ENCODE measurements around the gene BCL2L12. TPM values are rescaled to one million over a fixed set of nuclear protein-coding genes. Genes with fewer than 3 reads are reported as not detected.

The BCL2L12 gene
- polyA plus RNA-seq, 1 donor, result 35.9 TPM

DNA sequence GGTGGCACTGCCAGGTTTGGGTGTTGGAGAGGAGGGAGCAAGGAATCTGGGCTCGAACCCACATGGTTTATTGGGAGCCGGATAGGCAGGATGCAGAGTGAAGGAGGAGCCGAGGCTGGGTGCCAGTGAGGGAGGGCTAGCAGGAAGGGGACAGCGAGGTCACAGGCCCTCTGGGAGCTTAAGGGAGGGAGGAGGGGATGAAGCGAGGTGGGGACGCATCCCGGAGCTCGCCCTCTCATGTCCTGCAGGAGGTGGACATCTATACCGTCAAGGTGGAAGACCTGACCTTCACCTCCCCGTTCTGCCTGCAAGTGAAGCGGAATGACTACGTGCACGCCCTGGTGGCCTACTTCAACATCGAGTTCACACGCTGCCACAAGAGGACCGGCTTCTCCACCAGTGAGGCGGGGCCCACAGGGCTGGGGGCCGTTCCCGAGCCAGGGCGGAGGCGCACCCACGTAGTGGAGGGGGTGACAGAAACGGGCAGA lies 20.2 kb downstream of the BCL2L12 start:
- no peak for DNase-seq

DNA sequence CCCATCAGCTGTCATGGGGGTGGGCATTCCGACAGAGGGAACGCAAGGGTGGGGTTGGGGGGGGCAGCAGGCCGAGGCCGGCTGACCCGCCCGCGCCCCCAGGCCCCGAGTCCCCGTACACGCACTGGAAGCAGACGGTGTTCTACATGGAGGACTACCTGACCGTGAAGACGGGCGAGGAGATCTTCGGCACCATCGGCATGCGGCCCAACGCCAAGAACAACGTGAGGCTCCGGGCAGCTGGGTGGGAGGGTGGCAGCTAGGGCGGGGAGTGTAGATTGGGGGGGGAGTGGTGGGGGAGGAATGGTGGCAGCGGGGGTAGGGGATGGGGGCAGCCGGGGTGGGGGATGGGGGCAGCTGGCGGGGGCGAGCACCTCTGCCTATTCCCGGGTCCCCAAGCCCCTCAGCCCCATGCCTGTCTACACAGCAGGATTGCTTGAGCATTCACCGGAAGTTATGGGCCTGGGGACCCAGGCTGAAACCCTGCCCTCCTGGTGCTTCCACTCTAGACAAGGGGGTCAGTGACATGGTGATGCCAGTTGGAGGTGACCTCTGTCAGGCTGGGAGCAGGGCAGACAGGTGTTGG lies 20.9 kb downstream of the BCL2L12 start:
- no peak for DNase-seq

DNA sequence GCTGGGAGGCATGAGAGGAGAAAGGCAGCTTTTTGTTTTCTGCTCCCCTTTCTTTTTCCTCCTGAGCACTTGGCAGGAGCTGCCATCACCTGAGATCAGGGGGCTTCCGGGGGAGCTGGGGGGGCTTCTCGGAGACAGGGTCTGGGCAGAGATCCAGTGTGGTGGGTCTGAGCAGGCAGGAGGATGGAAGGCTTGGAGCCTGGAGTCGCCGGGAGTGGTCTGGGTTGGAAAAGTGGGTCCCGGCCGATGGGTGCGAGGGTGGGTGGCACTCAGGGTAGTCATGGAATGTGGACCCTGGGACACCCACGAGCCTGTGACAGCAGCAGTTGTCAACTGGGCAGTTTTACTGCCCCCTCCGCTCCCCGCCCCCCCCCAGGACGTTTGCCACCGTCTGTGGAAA lies 21.4 kb downstream of the BCL2L12 start:
- DNase-seq, result no peak

DNA sequence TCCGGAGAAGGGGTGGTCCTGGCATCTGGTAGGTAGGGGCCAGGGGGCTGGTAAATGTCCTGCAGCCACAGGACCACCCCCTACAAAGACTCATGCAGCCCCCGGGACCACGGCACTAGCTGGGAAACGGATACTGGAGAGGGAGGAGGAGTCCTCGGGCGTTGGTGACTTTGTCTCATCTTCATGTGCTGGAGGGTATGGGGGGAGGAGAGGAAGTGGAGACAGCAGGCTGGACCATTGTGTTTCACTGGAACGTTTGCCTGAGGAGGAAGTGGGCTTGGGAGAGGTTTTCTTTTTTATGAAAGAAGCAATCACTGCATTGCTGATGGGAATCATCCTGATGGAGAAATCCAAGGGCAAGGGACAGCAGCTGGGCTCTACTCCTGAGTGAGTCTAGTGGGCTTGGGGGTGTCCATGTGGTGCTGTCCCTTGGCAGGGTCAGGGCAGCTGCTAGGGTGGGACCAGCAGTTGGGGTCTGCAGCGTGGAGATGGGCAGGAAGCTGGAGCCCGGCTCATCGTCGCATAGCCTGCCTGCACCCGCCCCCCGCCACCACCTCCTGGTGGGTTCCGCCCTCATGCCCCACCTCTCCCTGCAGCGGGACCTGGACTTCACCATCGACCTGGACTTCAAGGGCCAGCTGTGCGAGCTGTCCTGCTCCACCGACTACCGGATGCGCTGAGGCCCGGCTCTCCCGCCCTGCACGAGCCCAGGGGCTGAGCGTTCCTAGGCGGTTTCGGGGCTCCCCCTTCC lies 22.0 kb downstream of the BCL2L12 start:
- no peak for DNase-seq

DNA sequence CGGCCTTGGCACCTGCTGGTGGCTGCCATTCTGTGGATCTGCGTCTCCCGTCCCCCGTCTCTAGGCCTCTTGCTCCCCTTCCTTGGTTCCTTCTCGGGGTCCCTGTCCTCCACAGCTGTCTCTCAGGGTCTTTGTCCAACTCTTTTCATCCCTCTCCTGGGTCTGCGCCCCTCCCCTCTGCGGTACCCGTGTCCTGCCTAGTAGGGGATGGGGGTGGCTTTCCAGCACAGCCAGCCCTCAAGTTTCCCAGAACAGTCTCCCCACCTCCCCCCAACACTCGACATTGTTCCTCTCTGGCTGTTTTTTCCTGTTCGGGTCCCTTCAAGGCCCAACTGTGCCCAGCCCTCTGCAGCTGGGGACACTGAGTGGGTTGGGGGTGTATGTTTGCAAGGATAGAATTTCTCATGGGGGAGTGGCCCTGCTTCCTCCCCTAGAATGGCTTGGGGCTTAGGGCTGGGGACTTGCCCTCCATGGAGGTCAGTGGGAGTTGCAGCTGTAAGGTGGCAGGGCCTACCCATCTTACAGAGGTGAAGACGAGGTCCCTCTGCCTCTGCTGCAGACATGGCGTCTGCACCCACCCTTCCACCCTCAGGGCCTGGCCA lies 22.9 kb downstream of the BCL2L12 start:
- DNase-seq, result no peak

DNA sequence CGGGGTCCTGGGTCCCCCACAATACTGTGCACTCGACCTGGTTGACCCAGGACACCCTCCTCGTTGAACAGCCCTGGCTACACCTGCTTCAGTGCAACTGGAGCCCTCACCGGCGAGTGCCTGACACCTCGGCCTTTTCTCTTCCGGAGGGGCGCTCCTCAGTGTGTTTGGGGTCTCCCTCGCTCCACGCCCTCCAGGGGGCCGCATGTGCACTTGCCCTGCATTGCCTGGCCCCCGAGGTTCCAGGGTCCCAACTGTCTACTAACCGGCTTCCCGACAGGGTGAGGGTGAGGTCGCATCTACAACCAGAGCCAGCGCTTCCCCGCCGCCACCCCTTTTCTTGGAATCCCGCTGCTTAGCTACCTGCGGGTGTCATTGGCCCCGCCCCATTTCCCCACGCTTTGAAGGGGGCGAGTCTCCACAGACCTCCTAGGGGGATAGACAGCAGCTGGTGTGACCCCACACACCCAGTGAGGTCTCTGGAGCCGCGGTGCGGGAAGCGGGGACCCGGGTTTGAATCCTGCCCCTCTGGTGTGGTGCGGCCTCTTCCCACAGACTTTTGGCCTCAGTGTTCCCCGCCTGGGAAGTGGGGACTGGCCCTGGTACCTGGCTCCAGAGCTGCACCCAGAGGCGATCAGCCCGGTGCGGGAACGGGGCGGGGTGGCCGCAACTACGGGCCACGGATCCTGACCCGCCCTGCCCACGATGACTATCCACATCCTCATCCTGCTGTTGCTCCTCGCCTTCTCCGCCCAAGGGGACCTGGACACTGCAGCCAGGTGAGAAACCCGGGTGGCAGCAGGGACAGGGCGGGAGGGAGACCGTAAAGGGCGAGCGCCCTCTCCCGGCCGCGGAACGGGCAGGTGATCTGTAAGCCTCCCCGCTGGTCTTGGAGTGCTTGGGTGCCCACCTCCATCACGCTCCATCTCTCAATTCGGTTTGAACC lies 23.7 kb downstream of the BCL2L12 start, which contains the start of gene ADM5:
Gene ADM5 (plus strand): TSS at position 462 of the 946 bp plus-strand sequence. CDS start 244 bp downstream, at position 706.
- no peak for DNase-seq

DNA sequence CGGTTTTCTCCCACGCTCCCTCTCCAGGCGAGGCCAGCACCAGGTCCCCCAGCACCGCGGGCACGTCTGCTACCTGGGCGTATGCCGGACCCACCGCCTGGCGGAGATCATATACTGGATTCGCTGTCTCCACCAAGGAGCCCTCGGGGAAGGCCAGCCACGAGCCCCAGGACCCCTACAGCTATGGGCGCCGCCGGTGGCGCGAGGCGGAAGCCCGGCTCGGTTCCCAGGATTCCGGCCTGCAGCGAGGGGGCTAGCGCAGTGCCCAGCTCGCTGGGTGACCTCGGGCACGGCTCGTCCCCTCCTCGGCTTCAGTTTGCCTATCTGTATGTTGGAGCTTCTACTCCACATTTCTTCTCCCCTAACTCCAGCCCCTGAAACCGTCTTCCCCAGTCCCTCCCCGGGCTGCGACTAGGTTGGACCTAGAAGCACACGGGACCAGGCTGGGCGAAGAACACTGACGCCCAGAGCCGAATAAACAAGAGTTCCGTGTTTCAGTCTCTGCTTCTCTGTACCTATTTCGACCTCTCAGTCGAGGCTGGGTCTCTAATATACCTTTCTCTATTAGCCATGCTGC lies 24.4 kb downstream of the BCL2L12 start:
- DNase-seq, result no peak

DNA sequence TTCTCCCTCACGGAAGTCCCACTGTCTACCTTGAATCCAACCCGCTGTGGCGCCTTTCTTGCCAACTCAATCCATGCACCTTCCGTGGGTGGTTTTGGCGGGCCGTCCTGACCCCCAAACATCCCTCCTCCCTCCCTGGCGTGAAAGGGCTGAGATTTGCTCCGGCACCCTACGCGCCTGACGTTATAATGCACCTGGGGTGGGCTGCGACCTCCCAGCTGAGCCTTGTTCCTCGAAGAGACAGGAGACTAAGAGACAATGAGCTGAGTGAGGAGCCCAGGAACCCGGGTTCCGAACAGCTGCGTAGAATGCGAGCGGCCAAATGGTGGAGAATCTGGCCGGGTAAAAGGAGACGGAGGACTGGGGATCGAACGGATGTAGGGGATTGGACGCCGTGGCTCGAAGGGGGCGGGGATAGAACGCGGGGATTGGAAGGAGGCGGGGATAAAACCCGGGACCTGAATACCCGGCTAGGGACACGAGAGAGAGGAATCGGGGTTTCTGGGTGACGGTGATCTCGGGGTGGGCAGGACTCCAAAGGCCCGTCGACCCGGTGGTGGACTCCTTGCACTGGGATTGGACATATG lies 25.0 kb downstream of the BCL2L12 start, which contains the start of gene CPT1C:
Gene CPT1C (plus strand): TSS at position 461 of the 587 bp plus-strand sequence. CDS start 1,137 bp downstream, outside the sequence.
- peak; percentile 74 for DNase-seq

DNA sequence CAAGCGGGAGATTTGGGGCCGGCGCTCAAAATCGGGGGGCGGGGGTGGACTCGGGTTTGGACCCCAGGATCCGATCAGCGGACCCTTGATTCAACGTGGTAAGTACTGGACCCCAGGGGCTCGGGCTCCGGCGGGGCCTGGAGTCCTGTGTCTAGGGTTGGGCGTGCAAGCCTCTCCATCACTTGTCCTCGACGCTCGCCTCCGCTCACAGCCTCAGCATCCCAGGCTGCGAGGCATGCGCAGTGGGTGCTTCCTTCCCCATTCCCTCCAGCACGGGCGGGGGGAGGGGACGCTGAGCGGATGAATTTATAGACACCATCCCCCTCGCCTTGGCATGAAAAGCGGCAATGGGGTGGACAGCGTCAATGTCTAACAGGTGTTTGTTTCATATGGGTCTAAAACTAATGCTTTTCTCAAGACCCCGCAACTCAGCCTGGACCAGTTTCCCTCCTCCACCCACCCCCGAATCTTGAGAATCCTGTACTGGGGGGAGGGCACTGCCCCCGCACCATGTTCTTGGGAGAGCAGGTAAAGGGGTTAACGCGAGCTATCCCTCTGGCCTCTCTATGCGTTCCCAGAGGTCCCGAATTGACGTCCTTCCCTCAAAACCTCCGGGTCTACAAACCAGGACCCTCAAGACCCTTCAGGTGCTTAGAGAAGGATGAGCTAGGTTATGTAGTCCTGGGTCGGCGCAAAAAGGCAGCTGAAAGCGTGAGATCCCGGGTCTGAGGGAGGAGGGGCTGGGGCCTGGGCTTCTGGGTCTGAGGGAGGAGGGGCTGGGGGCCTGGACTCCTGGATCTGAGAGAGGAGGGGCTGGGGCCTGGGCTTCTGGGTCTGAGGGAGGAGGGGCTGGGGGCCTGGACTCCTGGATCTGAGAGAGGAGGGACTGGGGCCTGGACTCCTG lies 25.8 kb downstream of the BCL2L12 start:
- peak; percentile 76 for DNase-seq

DNA sequence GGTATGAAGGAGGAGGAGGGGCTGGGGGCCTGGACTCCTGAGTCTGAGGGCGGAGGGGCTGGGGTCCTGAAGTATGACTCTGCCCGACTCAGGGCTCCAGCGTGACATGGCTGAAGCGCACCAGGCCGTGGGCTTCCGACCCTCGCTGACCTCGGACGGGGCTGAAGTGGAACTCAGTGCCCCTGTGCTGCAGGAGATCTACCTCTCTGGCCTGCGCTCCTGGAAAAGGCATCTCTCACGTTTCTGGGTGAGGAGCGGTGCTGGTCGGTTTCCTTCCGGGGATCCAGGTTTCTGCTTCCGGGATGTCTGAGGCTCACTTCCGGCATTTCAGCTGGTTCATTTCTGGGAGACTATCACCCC lies 26.4 kb downstream of the BCL2L12 start:
- no peak for DNase-seq

DNA sequence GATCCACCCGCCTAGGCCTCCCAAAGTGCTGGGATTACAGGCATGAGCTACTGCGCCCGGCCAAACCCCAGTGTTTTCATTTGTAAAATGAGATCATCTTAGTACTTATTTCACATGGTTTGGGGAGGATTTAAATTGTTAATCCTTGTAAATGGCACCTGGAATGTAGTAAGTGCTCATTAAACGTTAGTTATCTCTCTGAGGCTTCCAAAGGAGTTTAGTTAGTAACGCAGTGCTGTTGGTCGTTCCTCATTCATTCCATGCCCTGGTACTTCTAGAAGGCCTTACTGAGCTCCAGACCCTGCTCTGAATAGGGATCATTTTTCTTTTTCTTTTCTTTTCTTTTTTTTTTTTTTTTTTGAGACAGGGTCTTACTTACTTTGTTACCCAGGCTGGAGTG lies 30.4 kb downstream of the BCL2L12 start:
- no peak for DNase-seq

DNA sequence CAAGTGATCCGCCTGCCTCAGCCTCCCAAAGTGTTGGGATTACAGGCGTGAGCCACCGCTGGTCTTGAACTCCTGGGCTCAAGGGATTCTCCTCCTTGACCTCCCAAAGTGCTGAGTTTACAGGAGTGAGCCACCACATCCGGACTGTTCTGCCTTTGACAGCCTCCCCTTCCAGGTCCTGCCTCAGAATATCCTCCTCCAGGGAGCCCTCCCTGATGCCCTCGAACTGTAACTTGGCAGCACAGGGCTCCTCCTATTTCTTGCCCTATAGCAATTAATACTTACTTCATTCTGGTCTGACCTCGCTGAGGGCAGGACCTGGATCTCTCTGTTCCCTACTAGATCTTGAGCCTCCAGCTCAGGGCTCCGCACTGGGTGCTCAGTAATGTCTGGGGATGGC lies 31.1 kb downstream of the BCL2L12 start:
- DNase-seq, result no peak

DNA sequence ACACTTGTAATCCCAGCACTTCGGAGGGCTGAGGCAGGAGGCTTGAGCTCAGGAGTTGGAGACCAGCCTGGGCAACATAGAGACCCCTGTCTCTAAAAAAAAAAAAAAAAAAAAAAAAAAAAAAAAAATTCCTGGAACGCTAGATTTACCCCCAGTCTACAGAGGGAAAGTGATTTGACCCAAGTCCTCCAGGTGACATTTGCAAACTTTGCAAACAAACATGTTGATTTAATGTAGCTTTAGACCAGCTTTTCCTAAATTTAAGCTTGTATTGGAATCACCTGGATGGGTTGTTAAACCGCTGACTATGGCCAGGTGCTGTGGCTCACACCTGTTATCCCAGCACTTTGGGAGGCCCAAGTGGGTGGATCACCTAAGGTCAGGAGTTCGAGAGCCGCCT lies 33.6 kb downstream of the BCL2L12 start:
- DNase-seq, result no peak

DNA sequence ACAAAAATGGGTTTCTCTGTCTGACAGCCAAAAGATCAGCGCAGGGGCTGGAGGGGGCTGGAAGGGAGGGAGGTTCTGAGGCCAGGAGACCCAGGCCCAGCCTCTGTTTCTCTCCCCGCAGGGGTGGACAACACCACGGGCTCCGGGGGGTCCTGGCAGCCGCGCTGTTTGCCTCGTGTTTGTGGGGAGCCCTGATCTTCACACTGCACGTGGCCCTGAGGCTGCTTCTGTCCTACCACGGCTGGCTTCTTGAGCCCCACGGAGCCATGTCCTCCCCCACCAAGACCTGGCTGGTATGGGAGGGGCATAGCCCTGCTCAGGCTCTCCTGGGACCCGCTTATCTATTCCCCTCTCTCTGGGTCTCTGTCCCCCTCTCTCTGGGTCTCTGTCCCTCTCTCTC lies 34.8 kb downstream of the BCL2L12 start:
- DNase-seq, result no peak

DNA sequence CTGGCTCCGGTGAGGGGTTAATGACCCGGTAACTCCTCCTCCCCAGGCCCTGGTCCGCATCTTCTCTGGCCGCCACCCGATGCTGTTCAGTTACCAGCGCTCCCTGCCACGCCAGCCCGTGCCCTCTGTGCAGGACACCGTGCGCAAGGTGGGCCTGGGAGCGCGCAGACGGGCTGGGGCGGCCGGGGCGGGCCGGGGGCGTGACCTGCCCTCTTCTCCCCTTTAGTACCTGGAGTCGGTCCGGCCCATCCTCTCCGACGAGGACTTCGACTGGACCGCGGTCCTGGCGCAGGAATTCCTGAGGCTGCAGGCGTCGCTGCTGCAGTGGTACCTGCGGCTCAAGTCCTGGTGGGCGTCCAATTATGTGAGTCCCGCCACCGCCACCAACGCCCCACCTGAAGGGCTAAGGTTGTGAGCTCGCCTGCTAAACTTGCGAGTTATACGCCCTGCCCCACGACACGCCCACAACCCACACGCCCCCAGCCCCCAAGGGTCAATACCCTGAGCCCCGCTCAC lies 35.6 kb downstream of the BCL2L12 start:
- DNase-seq, result no peak

DNA sequence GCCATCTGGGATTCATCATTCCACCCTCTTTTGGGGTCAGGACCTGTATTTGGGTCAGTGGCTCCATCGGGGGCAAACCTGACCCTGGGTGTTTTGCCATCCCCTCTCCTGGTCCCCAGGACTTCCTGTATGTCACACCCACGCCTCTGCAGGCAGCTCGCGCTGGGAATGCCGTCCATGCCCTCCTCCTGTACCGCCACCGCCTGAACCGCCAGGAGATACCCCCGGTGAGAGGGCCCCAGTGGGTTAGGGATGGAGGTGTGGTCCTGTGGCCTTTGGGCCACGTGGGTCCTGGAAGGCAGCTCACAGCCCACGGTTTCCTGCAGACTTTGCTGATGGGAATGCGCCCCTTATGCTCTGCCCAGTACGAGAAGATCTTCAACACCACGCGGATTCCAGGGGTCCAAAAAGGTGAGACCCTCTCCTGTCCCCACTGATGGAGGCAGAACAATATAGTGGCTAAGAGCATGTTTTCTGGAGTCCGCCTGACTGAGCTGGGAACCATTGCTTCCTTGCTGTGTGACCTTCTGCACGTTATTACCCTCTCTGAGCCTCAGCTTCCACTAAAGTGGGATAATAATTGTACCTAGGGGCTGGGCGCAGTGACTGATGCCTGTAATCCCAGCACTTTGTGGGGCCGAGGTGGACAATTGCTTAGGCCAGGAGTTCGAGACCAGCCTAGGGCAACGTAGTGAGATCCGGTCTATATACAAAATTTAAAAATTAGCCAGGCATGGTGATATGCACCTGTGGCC lies 39.3 kb downstream of the BCL2L12 start:
- no peak for DNase-seq

DNA sequence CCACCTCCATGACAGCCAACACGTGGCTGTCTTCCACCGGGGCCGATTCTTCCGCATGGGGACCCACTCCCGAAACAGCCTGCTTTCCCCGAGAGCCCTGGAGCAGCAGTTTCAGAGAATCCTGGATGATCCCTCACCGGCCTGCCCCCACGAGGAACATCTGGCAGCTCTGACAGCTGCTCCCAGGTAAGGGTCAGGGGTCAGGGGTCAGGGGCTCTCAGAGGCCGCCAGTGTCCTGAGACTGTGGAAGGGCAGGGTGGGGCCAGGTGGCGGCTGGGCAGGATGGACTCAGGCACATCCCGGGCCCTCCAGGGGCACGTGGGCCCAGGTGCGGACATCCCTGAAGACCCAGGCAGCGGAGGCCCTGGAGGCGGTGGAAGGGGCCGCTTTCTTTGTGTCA lies 40.2 kb downstream of the BCL2L12 start:
- DNase-seq, result no peak

DNA sequence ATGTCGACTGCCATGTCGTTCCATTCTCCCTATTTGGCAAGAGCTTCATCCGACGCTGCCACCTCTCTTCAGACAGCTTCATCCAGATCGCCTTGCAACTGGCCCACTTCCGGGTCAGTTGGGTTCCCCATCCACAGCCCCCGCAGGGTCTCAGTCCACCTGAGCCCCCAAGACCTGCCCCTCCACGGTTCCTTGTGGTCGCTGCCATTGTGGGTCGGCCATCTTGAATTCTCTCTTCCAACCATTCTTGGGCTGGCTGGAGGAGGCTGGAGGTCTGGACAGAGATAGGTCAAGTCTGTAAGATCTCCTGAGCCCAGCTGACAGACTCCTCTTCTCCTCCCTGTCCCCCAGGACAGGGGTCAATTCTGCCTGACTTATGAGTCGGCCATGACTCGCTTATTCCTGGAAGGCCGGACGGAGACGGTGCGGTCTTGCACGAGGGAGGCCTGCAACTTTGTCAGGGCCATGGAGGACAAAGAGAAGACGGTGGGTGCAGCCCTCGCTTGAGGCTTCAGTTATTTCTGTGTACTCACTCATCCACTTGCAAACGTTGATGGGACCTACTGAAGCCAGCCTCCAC lies 44.7 kb downstream of the BCL2L12 start:
- no peak for DNase-seq

DNA sequence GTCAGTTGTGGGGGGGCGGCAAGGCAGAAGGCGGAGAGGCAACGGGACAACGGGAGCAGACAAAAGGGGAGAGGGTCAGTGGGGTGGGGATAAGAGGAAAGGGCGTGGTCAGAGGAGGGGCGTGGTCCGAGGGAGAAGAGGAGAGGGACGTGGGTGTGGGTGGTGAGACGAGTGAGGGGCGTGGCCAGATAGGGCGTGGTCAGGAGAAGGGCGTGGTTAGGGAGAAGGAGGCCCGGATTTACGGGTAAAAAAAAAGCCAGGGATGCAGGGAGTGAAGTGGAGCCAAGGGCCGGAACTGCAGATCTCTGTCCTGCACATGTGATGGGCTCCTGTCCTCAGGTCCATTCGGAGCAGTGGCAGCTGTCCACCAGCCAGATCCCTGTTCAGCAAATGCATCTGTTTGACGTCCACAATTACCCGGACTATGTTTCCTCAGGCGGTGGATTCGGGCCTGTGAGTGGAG lies 46.7 kb downstream of the BCL2L12 start:
- no peak for DNase-seq
